Keratinocyte (primary cell): ENCODE measurements around the gene RPL18. TPM values are rescaled to one million over a fixed set of nuclear protein-coding genes. Genes with fewer than 3 reads are reported as not detected.
"Not testable (repeated sequence)": the region's sequence is repeated elsewhere in the genome, so short reads cannot be mapped to it uniquely, and the experiment has no call there.

Experiments
- DNase-seq: peaks from one replicate; pipeline ENCODE4 v3.0.0-alpha.2; 2011; ENCODE audit warnings: low read depth, missing footprints, low spot score
- FAIRE-seq: peaks from 2 replicates; lab custom pipeline; 2011; peaks lifted over from hg19 to GRCh38; lab: Jason Lieb, UNC
- H2AFZ ChIP-seq: 2 replicates; pipeline ENCODE4 v1.6.0; 2012; ENCODE audit warnings: low read length, control low read depth, inconsistent platforms; ENCODE audit not compliant: control insufficient read depth
- H3K27ac ChIP-seq: 2 replicates; pipeline ENCODE4 v1.5.1; 2011; ENCODE audit warnings: low read length; ENCODE audit not compliant: control insufficient read depth, insufficient read depth
- H3K27me3 ChIP-seq: 3 replicates; pipeline ENCODE4 v1.6.0; 2011; ENCODE audit warnings: low read length; ENCODE audit not compliant: control insufficient read depth, insufficient read depth; ENCODE audit errors: extremely low read depth
- H3K36me3 ChIP-seq, 2 experiments: 2 replicates in 1 of 2; 3 replicates in 1 of 2; pipeline ENCODE4 v1.5.1; 2011; ENCODE audit warnings: low read length in 2 of 2, mild to moderate bottlenecking in 1 of 2; ENCODE audit not compliant: control insufficient read depth in 2 of 2, insufficient read depth in 2 of 2; ENCODE audit errors: extremely low read depth in 1 of 2
- H3K4me1 ChIP-seq: 3 replicates; pipeline ENCODE4 v1.5.1; 2011; ENCODE audit warnings: low read length; ENCODE audit not compliant: control insufficient read depth, insufficient read depth; ENCODE audit errors: extremely low read depth
- H3K4me2 ChIP-seq: 3 replicates; pipeline ENCODE4 v1.6.0; 2011; ENCODE audit warnings: low read depth, low read length; ENCODE audit not compliant: control insufficient read depth, insufficient read depth; ENCODE audit errors: extremely low read depth
- H3K4me3 ChIP-seq, 3 experiments: fragments of 200-600 bp in 1 of 3; sonication (generic) in 1 of 3; 2 replicates in 2 of 3; 3 replicates in 1 of 3; pipeline ENCODE4 v1.5.1; 2011 to 2016; ENCODE audit warnings: low read length in 3 of 3, mild to moderate bottlenecking in 3 of 3, control low read depth in 2 of 3, inconsistent platforms in 1 of 3, low read depth in 1 of 3, mixed read lengths in 1 of 3, mixed run types in 1 of 3, moderate library complexity in 1 of 3; ENCODE audit not compliant: control insufficient read depth in 2 of 3, insufficient read depth in 2 of 3; ENCODE audit errors: extremely low read depth in 1 of 3
- H3K79me2 ChIP-seq: 2 replicates; pipeline ENCODE4 v1.6.0; 2012; ENCODE audit warnings: low read length; ENCODE audit not compliant: control insufficient read depth, insufficient read depth
- H3K9ac ChIP-seq: 3 replicates; pipeline ENCODE4 v1.6.0; 2011; ENCODE audit warnings: low read length; ENCODE audit not compliant: control insufficient read depth, insufficient read depth; ENCODE audit errors: extremely low read depth
- H3K9me1 ChIP-seq: 3 replicates; pipeline ENCODE4 v1.6.0; 2011; ENCODE audit warnings: low read length; ENCODE audit not compliant: control insufficient read depth, insufficient read depth; ENCODE audit errors: extremely low read depth
- H3K9me3 ChIP-seq: 2 replicates; pipeline ENCODE4 v1.5.1; 2012; ENCODE audit warnings: low read depth, low read length; ENCODE audit not compliant: control insufficient read depth
- H4K20me1 ChIP-seq: 3 replicates; pipeline ENCODE4 v1.6.0; 2011; ENCODE audit warnings: low read length; ENCODE audit not compliant: control insufficient read depth, insufficient read depth; ENCODE audit errors: extremely low read depth
- CTCF ChIP-seq, 3 experiments: IDR thresholded peaks in 1 of 3; conservative IDR thresholded peaks in 1 of 3; optimal IDR thresholded peaks in 1 of 3; 2 replicates in 2 of 3; 3 replicates in 1 of 3; pipeline versions ENCODE3 to v1.5.1; 2011; ENCODE audit warnings: low read length in 3 of 3, mild to moderate bottlenecking in 3 of 3, moderate library complexity in 2 of 3, control low read depth in 1 of 3, inconsistent platforms in 1 of 3; ENCODE audit not compliant: insufficient read depth in 2 of 3; ENCODE audit errors: extremely low read depth in 1 of 3
- EZH2 ChIP-seq: IDR thresholded peaks from one replicate; pipeline ENCODE4 v1.6.1; 2012; ENCODE audit warnings: inconsistent platforms, mild to moderate bottlenecking, low read length, moderate library complexity
- dilution Hi-C: fragments of 300-500 bp; cut with MboI; formaldehyde crosslinking; loops from one replicate; pipeline ENCODE4 v1.7.0; 2020; ENCODE audit warnings: low sequenced_read_pairs; ENCODE audit not compliant: extremely low pct_ligation_motif_present
- polyA plus RNA-seq, 5 experiments: library from polyadenylated mRNA; depleted of rRNA in 3 of 5; stranded (reverse) in 3 of 5; stranded (forward) in 1 of 5; unstranded in 1 of 5; fragments of >200 nt; gene quantifications; 1 replicate in 1 of 5; 2 replicates in 3 of 5; 3 replicates in 1 of 5; pipeline versions ENCODE4 v1.2.1 to v1.2.3, GENCODE V29; 2011 to 2012; ENCODE audit warnings: missing spikeins in 2 of 5, low read depth in 1 of 5, low replicate concordance in 1 of 5

RPL18 gene
- polyA plus RNA-seq, 1 donor (not counting 4 experiments of a cell fraction or from before 2014, with no cell fraction given): 1,015 TPM

GRCh38 chr19:48632692-48633147 is 13.7 kb upstream of the RPL18 start:
- Histone ChIP-seq H3K79me2 (no peaks in the 10 kb centered on the region), H3K9me1 (no peaks in the 10 kb centered on the region), H3K36me3 (peaks cover 0 to 1% of the 10 kb centered on the region in 2 experiments), H3K9me3 (no peaks in the 10 kb centered on the region), H3K9ac (no peak overlapping the region), H3K4me3 (no peak overlapping the region), H3K27ac (peak overlapping the region; percentile 56), H2AFZ (no peak overlapping the region), H4K20me1 (no peaks in the 10 kb centered on the region), H3K27me3 (no peaks in the 10 kb centered on the region), H3K4me2 (peak overlapping the region; percentile 14), H3K4me1 (peaks cover 45% of the 10 kb centered on the region)
- TF ChIP-seq CTCF (optimal IDR thresholded peaks at IDR 0.05 in 1 of 3, IDR thresholded peaks at IDR 0.05 in 1 of 3, conservative IDR thresholded peaks at IDR 0.05 in 1 of 3; ENCODE audit: extremely low read depth in 1 of 3, insufficient read depth in 2 of 3, low read length in 3 of 3) (peak in 2 of 3 experiments; percentile 15 to 38), EZH2 (no peak)
- no peak for DNase-seq
- dilution Hi-C loops: no loop called here
- FAIRE-seq: peak; percentile 95

- H4K20me1 ChIP-seq, H3K9ac ChIP-seq, H3K9me3 ChIP-seq, H3K27ac ChIP-seq, dilution Hi-C loops, H3K9me1 ChIP-seq, FAIRE-seq, H3K36me3 ChIP-seq, H3K4me3 ChIP-seq, H3K27me3 ChIP-seq, H2AFZ ChIP-seq, H3K79me2 ChIP-seq, DNase-seq: not testable (repeated sequence)
- peak overlapping the region; percentile 14 for H3K4me2 ChIP-seq
- peaks cover 47% of the 10 kb centered on the region for H3K4me1 ChIP-seq
Observed at GRCh38 chr19:48632286-48632685, 13.3 kb upstream of the RPL18 start.

- no peaks in the 10 kb centered on the region for H4K20me1 ChIP-seq
- no peak for TF ChIP-seq EZH2
- TF ChIP-seq CTCF (optimal IDR thresholded peaks at IDR 0.05 in 1 of 3, IDR thresholded peaks at IDR 0.05 in 1 of 3, conservative IDR thresholded peaks at IDR 0.05 in 1 of 3; ENCODE audit: extremely low read depth in 1 of 3, insufficient read depth in 2 of 3, low read length in 3 of 3): no peak
- no peaks in the 10 kb centered on the region for H3K9me3 ChIP-seq
- H3K4me3 ChIP-seq: no peak overlapping the region
- no peak overlapping the region for H3K9ac ChIP-seq
- no peaks in the 10 kb centered on the region for H3K79me2 ChIP-seq
- no peak overlapping the region for H3K27ac ChIP-seq
- H3K4me1 ChIP-seq: peaks cover 44% of the 10 kb centered on the region
- no peak for DNase-seq
- dilution Hi-C loops: no loop called here
- no peak overlapping the region for H3K4me2 ChIP-seq
- no peak for FAIRE-seq
- H2AFZ ChIP-seq: no peak overlapping the region
- H3K27me3 ChIP-seq: no peaks in the 10 kb centered on the region
- no peaks in the 10 kb centered on the region for H3K9me1 ChIP-seq
- peaks cover 0 to 1% of the 10 kb centered on the region in 2 experiments for H3K36me3 ChIP-seq
Observed at GRCh38 chr19:48631225-48631624, 12.2 kb upstream of the RPL18 start.
